NB4 (cell line): ENCODE results near the gene GP1BB.

Source experiments
- MYC ChIP-seq: IDR thresholded peaks from 2 replicates; pipeline ENCODE4 v1.6.1; 2011; ENCODE audit warnings: low read depth, low read length
- POLR2A ChIP-seq: IDR thresholded peaks from 2 replicates; pipeline ENCODE4 v1.6.1; 2011; ENCODE audit warnings: mild to moderate bottlenecking; ENCODE audit not compliant: insufficient read length; ENCODE audit errors: extremely low read depth
- TF ChIP-seq, protein P1 (sequence below): IDR thresholded peaks from one replicate; pipeline ENCODE4 v1.5.1; 2012; ENCODE audit warnings: low read depth, low read length

DNA sequence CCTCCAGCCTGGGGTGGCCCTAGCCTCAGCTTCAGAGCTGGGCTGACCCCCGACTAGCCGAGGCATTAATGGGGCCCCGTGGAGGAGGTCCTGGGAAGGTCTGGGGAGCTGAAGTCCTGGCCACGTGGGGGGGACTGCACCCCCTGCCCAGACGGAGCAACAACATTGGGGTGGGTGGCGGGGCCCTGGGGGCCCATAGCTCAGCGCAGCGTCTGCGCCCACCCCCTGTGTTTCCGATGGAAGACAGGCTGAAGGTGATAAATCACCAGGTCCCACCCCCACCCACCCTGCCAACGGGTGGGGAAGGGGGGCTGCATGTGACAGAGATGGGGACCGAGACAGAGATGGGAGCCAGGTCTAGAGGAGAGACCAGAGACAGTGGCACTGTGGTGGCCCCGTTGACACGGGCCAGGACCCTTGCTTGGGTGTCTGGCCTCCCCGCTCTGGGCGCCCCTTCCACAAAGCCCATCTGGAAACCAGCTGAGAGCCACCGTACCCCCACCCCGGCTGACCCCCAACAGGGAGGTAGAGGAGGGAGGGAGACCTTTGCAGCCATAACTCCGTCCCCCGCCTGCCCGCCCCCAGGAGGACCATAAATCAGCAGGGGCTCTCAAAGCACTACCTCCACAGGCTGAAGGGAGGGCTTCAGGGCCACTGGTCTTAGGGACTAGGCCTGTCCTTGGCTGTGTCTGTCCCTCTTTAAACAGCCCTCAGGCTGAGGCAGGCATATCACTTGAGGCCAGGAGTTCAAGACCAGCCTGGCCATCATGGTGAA, 8.2 kb downstream of the GP1BB start:
- TF ChIP-seq, protein P1, sequence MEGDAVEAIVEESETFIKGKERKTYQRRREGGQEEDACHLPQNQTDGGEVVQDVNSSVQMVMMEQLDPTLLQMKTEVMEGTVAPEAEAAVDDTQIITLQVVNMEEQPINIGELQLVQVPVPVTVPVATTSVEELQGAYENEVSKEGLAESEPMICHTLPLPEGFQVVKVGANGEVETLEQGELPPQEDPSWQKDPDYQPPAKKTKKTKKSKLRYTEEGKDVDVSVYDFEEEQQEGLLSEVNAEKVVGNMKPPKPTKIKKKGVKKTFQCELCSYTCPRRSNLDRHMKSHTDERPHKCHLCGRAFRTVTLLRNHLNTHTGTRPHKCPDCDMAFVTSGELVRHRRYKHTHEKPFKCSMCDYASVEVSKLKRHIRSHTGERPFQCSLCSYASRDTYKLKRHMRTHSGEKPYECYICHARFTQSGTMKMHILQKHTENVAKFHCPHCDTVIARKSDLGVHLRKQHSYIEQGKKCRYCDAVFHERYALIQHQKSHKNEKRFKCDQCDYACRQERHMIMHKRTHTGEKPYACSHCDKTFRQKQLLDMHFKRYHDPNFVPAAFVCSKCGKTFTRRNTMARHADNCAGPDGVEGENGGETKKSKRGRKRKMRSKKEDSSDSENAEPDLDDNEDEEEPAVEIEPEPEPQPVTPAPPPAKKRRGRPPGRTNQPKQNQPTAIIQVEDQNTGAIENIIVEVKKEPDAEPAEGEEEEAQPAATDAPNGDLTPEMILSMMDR: no peak
- TF ChIP-seq POLR2A: no peak
- no peak for TF ChIP-seq MYC
